HEK293T (cell line): ENCODE results near the gene CISH.

Experiments used
- CTCF ChIA-PET: fragments of 350-600 bp; formaldehyde crosslinking; extraction: SDS; loops from one replicate; lab custom pipeline; 2021; ENCODE audit warnings: antibody characterized with exemption, inconsistent platforms; lab: Yijun Ruan, JAX
- POLR2A ChIA-PET: fragments of 350-600 bp; formaldehyde crosslinking; extraction: SDS; loops from one replicate; lab custom pipeline; 2020; ENCODE audit warnings: antibody characterized with exemption, inconsistent platforms; lab: Yijun Ruan, JAX
- DNase-seq: peaks from one replicate; pipeline ENCODE4 v3.0.0; 2012; ENCODE audit warnings: mixed read lengths; ENCODE audit errors: extremely low spot score
- ARNT ChIP-seq: fragments of 450-650 bp; IDR thresholded peaks from 2 replicates; pipeline ENCODE4 v1.6.1; 2017; ENCODE audit warnings: mild to moderate bottlenecking
- BHLHE40 ChIP-seq: fragments of 450-650 bp; IDR thresholded peaks from 2 replicates; pipeline ENCODE4 v1.6.1; 2016; ENCODE audit warnings: mild to moderate bottlenecking, moderate library complexity, borderline replicate concordance
- CTBP1 ChIP-seq: fragments of 450-650 bp; IDR thresholded peaks from 2 replicates; pipeline ENCODE4 v1.6.1; 2016; ENCODE audit warnings: borderline replicate concordance
- ELF4 ChIP-seq: fragments of 450-650 bp; IDR thresholded peaks from 2 replicates; pipeline ENCODE4 v1.6.1; 2017; ENCODE audit warnings: antibody characterized with exemption
- FOXA1 ChIP-seq: fragments of 450-650 bp; IDR thresholded peaks from 2 replicates; pipeline ENCODE4 v1.6.1; 2016; ENCODE audit warnings: mild to moderate bottlenecking
- FOXK2 ChIP-seq: fragments of 450-650 bp; IDR thresholded peaks from 2 replicates; pipeline ENCODE4 v1.6.1; 2016; ENCODE audit warnings: mild to moderate bottlenecking
- FOXM1 ChIP-seq: fragments of 450-650 bp; IDR thresholded peaks from 2 replicates; pipeline ENCODE4 v1.6.1; 2017; ENCODE audit warnings: mild to moderate bottlenecking, borderline replicate concordance
- HDGF ChIP-seq: fragments of 450-650 bp; IDR thresholded peaks from 2 replicates; pipeline ENCODE4 v1.6.1; 2017; ENCODE audit warnings: antibody characterized with exemption, borderline replicate concordance
- L3MBTL2 ChIP-seq: fragments of 450-650 bp; conservative IDR thresholded peaks from 2 replicates; pipeline ENCODE4 v1.6.1; 2016; ENCODE audit warnings: mild to moderate bottlenecking
- LEF1 ChIP-seq: fragments of 450-650 bp; IDR thresholded peaks from 2 replicates; pipeline ENCODE4 v1.6.1; 2017; ENCODE audit warnings: mild to moderate bottlenecking, borderline replicate concordance
- NFRKB ChIP-seq: fragments of 450-650 bp; IDR thresholded peaks from 2 replicates; pipeline ENCODE4 v1.6.1; 2016; ENCODE audit warnings: mild to moderate bottlenecking, moderate library complexity
- PKNOX1 ChIP-seq: fragments of 450-650 bp; IDR thresholded peaks from 2 replicates; pipeline ENCODE4 v1.6.1; 2016
- SP1 ChIP-seq: fragments of 450-650 bp; IDR thresholded peaks from 2 replicates; pipeline ENCODE4 v1.6.1; 2017
- SUZ12 ChIP-seq: fragments of 450-650 bp; IDR thresholded peaks from 2 replicates; pipeline ENCODE4 v1.6.1; 2016; ENCODE audit warnings: mild to moderate bottlenecking
- TARDBP ChIP-seq: fragments of 450-650 bp; IDR thresholded peaks from 2 replicates; pipeline ENCODE4 v1.6.1; 2016
- ZNF384 ChIP-seq: fragments of 450-650 bp; IDR thresholded peaks from 2 replicates; pipeline ENCODE4 v1.6.1; 2016

The CISH gene

GRCh38 chr3:50585919-50586762, 25.4 kb downstream of the CISH start:
- TF ChIP-seq LEF1 (no peak), PKNOX1 (no peak), CTBP1 (no peak), ELF4 (no peak), ARNT (no peak), SUZ12 (no peak), FOXK2 (no peak)
- no peak for DNase-seq
- CTCF ChIA-PET = interaction anchor here (0.7 to 1.1 kb wide), 2 partner anchors 30 to 90 kb away, joined by 3 to 5 read pairs; no protein-coding TSS in a partner anchor
- POLR2A ChIA-PET = interaction anchor here (1.1 to 1.7 kb wide), 2 partner anchors 17 kb away, joined by 3 to 6 read pairs; partner anchors contain the start of gene HEMK1

GRCh38 chr3:50584391-50584790, 27.2 kb downstream of the CISH start:
- POLR2A ChIA-PET = interaction anchor here (1.4 to 1.7 kb wide), 2 partner anchors 13 to 15 kb away, joined by 4 to 6 read pairs; partner anchors contain the start of gene HEMK1
- CTCF ChIA-PET = no interaction called here
- TF ChIP-seq SUZ12 (no peak), SP1 (no peak), FOXK2 (no peak), CTBP1 (no peak), BHLHE40 (no peak), FOXA1 (no peak), HDGF (no peak), ARNT (no peak), ELF4 (no peak), FOXM1 (no peak), PKNOX1 (no peak), TARDBP (no peak), LEF1 (no peak)
- no peak for DNase-seq

GRCh38 chr3:50583897-50584296, 27.7 kb downstream of the CISH start:
- no peak for TF ChIP-seq ZNF384
- TF ChIP-seq LEF1 = no peak
- no peak for TF ChIP-seq CTBP1
- no peak for TF ChIP-seq SP1
- no peak for TF ChIP-seq ARNT
- TF ChIP-seq L3MBTL2 = no peak
- no peak for TF ChIP-seq PKNOX1
- no peak for TF ChIP-seq HDGF
- no peak for TF ChIP-seq NFRKB
- no peak for TF ChIP-seq TARDBP
- no peak for TF ChIP-seq SUZ12
- no peak for TF ChIP-seq ELF4
- ChIA-PET CTCF (interaction anchor here (0.6 kb wide), 1 partner anchor 31 kb away, joined by 3 read pairs; no protein-coding TSS in a partner anchor), POLR2A (interaction anchor here (1.3 to 1.7 kb wide), 3 partner anchors 13 to 28 kb away, joined by 3 to 6 read pairs (median 4); partner anchors contain the start of genes CISH and HEMK1)
- no peak for DNase-seq

GRCh38 chr3:50582083-50582482, 29.5 kb downstream of the CISH start:
- DNase-seq = no peak
- CTCF ChIA-PET = no interaction called here
- POLR2A ChIA-PET = interaction anchor here (0.8 kb wide), 1 partner anchor 13 kb away, joined by 4 read pairs; the partner anchor contains the start of gene HEMK1

More at GRCh38 chr3:50582083-50582482, 29.5 kb downstream of the CISH start:
- no peak for TF ChIP-seq SUZ12
- no peak for TF ChIP-seq PKNOX1
- no peak for TF ChIP-seq FOXA1
- TF ChIP-seq TARDBP = no peak
- no peak for TF ChIP-seq CTBP1
- TF ChIP-seq HDGF = no peak
- no peak for TF ChIP-seq ARNT
- no peak for TF ChIP-seq BHLHE40
- no peak for TF ChIP-seq L3MBTL2
- no peak for TF ChIP-seq SP1
- no peak for TF ChIP-seq ELF4
- no peak for TF ChIP-seq FOXK2
- TF ChIP-seq ZNF384 = no peak
- TF ChIP-seq LEF1 = no peak
- TF ChIP-seq FOXM1 = no peak
- TF ChIP-seq NFRKB = no peak
